Gastroesophageal sphincter (tissue), 4 donors: ENCODE measurements around the gene GGPS1. TPM values are rescaled to one million over a fixed set of nuclear protein-coding genes. Genes with fewer than 3 reads are reported as not detected.

Experiments
- ATAC-seq: fragments of 150-250 bp; one replicate; pipeline ENCODE4 v1.9.1; 2016; ENCODE audit warnings: mild to moderate bottlenecking, moderate library complexity
- H3K27ac ChIP-seq, 4 donors: fragments of 200-600 bp; sonication (generic) in 3 of 4; 1 replicate in 3 of 4; 2 replicates in 1 of 4; pipeline ENCODE4 v1.5.1; 2016 to 2019
- H3K27me3 ChIP-seq: fragments of 200-600 bp; sonication (generic); one replicate; pipeline ENCODE4 v1.5.1; 2019
- H3K36me3 ChIP-seq, 2 donors: fragments of 200-600 bp; sonication (generic); one replicate each; pipeline ENCODE4 v1.5.1; 2019; ENCODE audit warnings: control low read depth in 1 of 2
- H3K4me1 ChIP-seq, 3 donors: fragments of 200-600 bp; sonication (generic); 1 replicate in 2 of 3; 2 replicates in 1 of 3; pipeline ENCODE4 v1.5.1; 2016 to 2019; ENCODE audit warnings: control low read depth in 2 of 3
- H3K4me3 ChIP-seq, 2 donors: fragments of 200-600 bp; sonication (generic); one replicate each; pipeline ENCODE4 v1.5.1; 2019; ENCODE audit warnings: mild to moderate bottlenecking in 1 of 2, moderate library complexity in 1 of 2
- H3K9me3 ChIP-seq, 3 donors: fragments of 200-600 bp; sonication (generic); one replicate each; pipeline ENCODE4 v1.5.1; 2017 to 2019; ENCODE audit warnings: control low read depth in 2 of 3
- EP300 ChIP-seq: sonication (generic); formaldehyde crosslinking; IDR thresholded peaks from one replicate; pipeline ENCODE4 v1.6.1; 2017; ENCODE audit warnings: antibody characterized with exemption, mild to moderate bottlenecking
- POLR2A ChIP-seq, 2 donors: fragments of 450-650 bp; IDR thresholded peaks; one replicate each; pipeline ENCODE4 v1.6.1; 2017; ENCODE audit warnings: antibody characterized with exemption in 2 of 2, mild to moderate bottlenecking in 2 of 2, moderate library complexity in 1 of 2
- POLR2AphosphoS5 ChIP-seq: sonication (generic); formaldehyde crosslinking; IDR thresholded peaks from one replicate; pipeline ENCODE4 v1.6.1; 2017; ENCODE audit warnings: antibody characterized with exemption
- WGBS, 2 donors: methylation state at CpG; one replicate each; pipeline ENCODE4 v1.1.5; 2018; ENCODE audit warnings: low coverage in 1 of 2; 5-methylcytosine and 5-hydroxymethylcytosine counted together
- total RNA-seq, 4 donors: library from RNA; depleted of rRNA; stranded (reverse); fragments of >200 nt; gene quantifications; one replicate each; pipeline ENCODE4 v1.1.0, GENCODE V29; 2016
- TF ChIP-seq, protein P1 (sequence below), 4 experiments: fragments of 200-600 bp in 2 of 4; fragments of 450-650 bp in 2 of 4; sonication (generic) in 1 of 4; IDR thresholded peaks; one replicate each; pipeline ENCODE4 v1.5.1; 2017 to 2019; ENCODE audit warnings: antibody characterized with exemption in 4 of 4, mild to moderate bottlenecking in 2 of 4, moderate library complexity in 2 of 4

GGPS1 gene
- total RNA-seq, 4 donors from 2014 or later, result 30.5 to 36.2 (median 31.3) TPM

DNA sequence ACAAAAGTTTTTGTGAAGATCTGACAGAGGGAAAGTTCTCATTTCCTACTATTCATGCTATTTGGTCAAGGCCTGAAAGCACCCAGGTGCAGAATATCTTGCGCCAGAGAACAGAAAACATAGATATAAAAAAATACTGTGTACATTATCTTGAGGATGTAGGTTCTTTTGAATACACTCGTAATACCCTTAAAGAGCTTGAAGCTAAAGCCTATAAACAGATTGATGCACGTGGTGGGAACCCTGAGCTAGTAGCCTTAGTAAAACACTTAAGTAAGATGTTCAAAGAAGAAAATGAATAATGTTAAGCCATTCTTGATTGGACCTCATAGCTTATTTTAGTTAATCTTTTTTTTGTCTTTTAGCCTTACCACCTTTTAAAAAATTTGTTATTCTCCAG is 14.1 kb downstream of the GGPS1 start:
- Histone ChIP-seq H3K9me3 (no peaks in the 10 kb centered on the region), H3K27me3 (no peaks in the 10 kb centered on the region), H3K4me3 (no peak overlapping the region), H3K4me1 (peaks cover 0 to 8% (median 0%) of the 10 kb centered on the region in 3 donors), H3K27ac (no peak overlapping the region), H3K36me3 (peaks cover 0 to 66% of the 10 kb centered on the region in 2 donors)
- ATAC-seq, result no peak
- WGBS, 2 donors, result 82% methylated on average over 3 of the region's 3 CpGs
- no peak for TF ChIP-seq EP300
- TF ChIP-seq, protein P1, sequence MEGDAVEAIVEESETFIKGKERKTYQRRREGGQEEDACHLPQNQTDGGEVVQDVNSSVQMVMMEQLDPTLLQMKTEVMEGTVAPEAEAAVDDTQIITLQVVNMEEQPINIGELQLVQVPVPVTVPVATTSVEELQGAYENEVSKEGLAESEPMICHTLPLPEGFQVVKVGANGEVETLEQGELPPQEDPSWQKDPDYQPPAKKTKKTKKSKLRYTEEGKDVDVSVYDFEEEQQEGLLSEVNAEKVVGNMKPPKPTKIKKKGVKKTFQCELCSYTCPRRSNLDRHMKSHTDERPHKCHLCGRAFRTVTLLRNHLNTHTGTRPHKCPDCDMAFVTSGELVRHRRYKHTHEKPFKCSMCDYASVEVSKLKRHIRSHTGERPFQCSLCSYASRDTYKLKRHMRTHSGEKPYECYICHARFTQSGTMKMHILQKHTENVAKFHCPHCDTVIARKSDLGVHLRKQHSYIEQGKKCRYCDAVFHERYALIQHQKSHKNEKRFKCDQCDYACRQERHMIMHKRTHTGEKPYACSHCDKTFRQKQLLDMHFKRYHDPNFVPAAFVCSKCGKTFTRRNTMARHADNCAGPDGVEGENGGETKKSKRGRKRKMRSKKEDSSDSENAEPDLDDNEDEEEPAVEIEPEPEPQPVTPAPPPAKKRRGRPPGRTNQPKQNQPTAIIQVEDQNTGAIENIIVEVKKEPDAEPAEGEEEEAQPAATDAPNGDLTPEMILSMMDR (IDR thresholded peaks at IDR 0.05), result no peak
- TF ChIP-seq POLR2AphosphoS5, result no peak
- TF ChIP-seq POLR2A (IDR thresholded peaks at IDR 0.05), result no peak

DNA sequence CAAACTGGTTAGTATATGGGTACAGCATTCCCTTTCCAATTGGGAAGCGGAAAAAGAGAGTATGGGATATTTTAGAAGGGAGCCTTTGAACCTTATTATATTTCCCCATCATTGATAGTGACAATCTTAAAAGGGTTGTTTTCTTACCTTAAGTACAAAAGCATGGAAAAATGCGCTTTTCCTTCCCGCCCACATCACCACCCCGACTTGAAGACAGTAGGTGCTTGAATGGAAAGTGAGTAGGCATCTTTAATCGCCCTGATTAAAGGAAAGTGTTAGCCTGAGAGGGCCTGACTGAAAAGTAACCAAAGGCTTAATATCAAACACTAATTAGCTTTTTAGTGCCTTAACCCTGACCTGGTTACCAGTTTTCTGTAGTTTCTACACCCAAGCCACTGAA is 15.4 kb downstream of the GGPS1 start:
- Histone ChIP-seq H3K27ac (no peak overlapping the region), H3K27me3 (no peaks in the 10 kb centered on the region), H3K4me1 (peaks cover 0 to 8% (median 0%) of the 10 kb centered on the region in 3 donors), H3K4me3 (no peak overlapping the region), H3K36me3 (peaks cover 0 to 54% of the 10 kb centered on the region in 2 donors), H3K9me3 (no peaks in the 10 kb centered on the region)
- 93 to 94% methylated on average over 5 of the region's 5 CpGs for WGBS, 2 donors
- no peak for ATAC-seq
- TF ChIP-seq POLR2A (IDR thresholded peaks at IDR 0.05) (no peak), EP300 (no peak), POLR2AphosphoS5 (no peak)
- TF ChIP-seq, protein P1 (IDR thresholded peaks at IDR 0.05), result no peak

DNA sequence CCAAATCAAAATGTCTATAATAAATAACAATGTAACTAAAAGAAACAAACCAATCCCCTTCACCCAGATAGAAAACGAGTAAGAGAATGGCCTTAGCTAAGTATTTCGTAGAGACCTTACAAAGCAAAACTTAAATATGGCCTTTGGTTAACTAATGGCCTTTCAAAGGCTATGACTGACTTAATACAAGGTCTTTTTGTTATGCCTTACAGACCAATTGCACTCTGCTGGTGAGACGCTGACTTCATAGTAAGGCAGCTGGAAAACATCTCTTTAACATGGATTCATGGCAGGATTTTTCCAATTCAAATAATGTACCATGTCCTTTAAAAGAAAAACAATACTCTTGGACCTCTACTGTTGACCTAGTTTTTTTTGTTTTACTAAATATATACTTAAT is 23.1 kb downstream of the GGPS1 start:
- WGBS, 2 donors, result 43 to 63% methylated on average over 3 of the region's 3 CpGs
- Histone ChIP-seq H3K4me1 (no peaks in the 10 kb centered on the region), H3K27me3 (no peaks in the 10 kb centered on the region), H3K36me3 (peaks cover 0 to 3% of the 10 kb centered on the region in 2 donors), H3K4me3 (no peak overlapping the region), H3K27ac (no peak overlapping the region), H3K9me3 (no peaks in the 10 kb centered on the region)
- TF ChIP-seq POLR2AphosphoS5 (no peak), POLR2A (IDR thresholded peaks at IDR 0.05) (no peak), EP300 (no peak)
- TF ChIP-seq, protein P1 (IDR thresholded peaks at IDR 0.05), result no peak
- ATAC-seq, result no peak

DNA sequence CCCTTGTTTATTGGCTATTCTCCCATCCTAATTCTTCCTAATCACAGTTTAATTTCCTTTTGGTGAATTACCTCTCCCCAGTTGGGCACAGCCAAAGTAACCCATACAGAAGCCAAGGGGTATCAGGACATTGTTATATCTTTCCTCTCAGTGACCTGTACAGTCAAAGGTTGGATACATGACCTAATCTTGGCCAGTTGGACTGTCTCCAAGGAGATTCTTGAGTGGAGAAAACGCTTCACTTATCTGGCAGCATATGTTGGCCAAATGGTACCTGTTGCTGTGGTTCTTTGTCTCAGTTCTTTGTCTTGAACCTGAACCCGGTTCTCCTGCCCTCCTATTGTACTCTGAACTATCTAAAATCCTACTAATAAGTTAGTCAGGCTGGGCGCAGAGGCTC is 23.5 kb downstream of the GGPS1 start:
- H3K27ac ChIP-seq, result no peak overlapping the region
- no peak for ATAC-seq
- no peak for TF ChIP-seq POLR2A (IDR thresholded peaks at IDR 0.05)
- TF ChIP-seq, protein P1 (IDR thresholded peaks at IDR 0.05), result no peak
- no peak for TF ChIP-seq POLR2AphosphoS5
- TF ChIP-seq EP300, result no peak
- WGBS, 2 donors, result 33 to 44% methylated on average over 1 to 2 of the region's 3 CpGs
- H3K36me3 ChIP-seq, result peaks cover 0 to under 1% of the 10 kb centered on the region in 2 donors
- H3K9me3 ChIP-seq, result no peaks in the 10 kb centered on the region
- H3K27me3 ChIP-seq, result no peaks in the 10 kb centered on the region
- H3K4me3 ChIP-seq, result no peak overlapping the region
- H3K4me1 ChIP-seq, result no peaks in the 10 kb centered on the region

DNA sequence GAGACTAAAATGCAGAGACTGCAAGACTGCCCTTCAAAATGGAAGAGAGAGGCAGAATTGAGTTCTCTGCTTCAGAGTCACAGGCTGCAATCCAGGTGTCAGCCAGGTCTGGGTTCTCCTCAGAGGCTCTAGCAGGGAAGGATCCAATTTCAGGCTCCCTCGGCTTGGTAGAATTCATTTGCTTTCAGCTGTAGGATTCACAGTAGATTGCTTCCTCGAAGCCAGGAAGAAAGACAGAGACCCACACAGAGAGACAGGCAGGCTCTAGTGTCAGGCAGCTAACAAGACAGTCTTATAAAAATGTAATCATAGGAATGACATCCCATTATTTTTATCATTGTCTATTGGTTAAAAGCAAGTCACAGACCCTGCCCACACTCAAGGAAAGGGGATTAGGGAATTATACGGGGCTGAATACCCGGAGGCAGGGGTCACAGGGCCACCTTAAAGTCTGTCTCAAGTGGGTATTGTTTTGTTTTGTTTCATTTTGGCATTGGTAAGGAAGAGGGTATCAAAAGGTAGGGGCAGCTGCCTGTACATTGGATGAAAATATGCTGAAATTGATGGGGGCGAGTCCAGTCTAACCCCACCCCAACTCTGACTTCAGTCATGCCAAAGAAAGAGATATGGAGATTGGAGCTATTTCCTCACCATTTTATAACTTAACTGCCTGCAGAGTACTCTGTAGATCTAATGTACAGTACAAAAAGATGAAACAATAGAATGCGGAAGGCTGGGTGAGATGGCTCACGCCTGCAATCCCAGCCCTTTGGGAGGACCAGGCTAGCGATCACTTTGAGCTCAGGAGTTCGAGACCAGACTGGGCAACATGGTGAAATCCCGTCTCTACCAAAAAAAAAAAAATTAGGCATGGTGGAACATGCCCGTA is 29.4 kb downstream of the GGPS1 start:
- H3K4me3 ChIP-seq, result no peak overlapping the region
- no peak for TF ChIP-seq POLR2AphosphoS5
- WGBS, 2 donors, result 46 to 76% methylated on average over 2 to 9 of the region's 11 CpGs
- no peak for ATAC-seq
- H3K27me3 ChIP-seq, result no peaks in the 10 kb centered on the region
- no peaks in the 10 kb centered on the region for H3K4me1 ChIP-seq
- H3K27ac ChIP-seq, result no peak overlapping the region
- H3K36me3 ChIP-seq, result no peaks in the 10 kb centered on the region
- no peaks in the 10 kb centered on the region for H3K9me3 ChIP-seq
